ENCODE data around the gene EIF4EBP3. TPM values are rescaled to one million over a fixed set of nuclear protein-coding genes. Genes with fewer than 3 reads are reported as not detected.

The EIF4EBP3 gene
- total RNA-seq, 1 experiment from 2014 or later, result 7.7 TPM

DNA sequence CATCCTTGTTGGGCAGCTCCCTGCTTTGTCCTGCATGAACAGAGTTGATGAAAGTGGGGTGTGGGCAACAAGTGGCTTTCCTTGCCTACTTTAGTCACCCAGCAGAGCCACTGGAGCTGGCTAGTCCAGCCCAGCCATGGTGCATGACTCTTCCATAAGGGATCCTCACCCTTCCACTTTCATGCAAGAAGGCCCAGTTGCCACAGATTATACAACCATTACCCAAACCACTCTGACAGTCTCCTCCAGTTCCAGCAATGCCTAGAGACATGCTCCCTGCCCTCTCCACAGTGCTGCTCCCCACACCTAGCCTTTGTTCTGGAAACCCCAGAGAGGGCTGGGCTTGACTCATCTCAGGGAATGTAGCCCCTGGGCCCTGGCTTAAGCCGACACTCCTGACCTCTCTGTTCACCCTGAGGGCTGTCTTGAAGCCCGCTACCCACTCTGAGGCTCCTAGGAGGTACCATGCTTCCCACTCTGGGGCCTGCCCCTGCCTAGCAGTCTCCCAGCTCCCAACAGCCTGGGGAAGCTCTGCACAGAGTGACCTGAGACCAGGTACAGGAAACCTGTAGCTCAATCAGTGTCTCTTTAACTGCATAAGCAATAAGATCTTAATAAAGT, 21.1 kb downstream of the EIF4EBP3 start:
- H2BK12ac ChIP-seq (ENCODE audit: insufficient read length, low read depth, low read length), result no peak overlapping the region
- no peak overlapping the region for H2BK120ac ChIP-seq (ENCODE audit: low read depth, low read length, poor library complexity, severe bottlenecking)
- no peak for DNase-seq
- H3K14ac ChIP-seq (ENCODE audit: insufficient read depth, low read length), result no peak overlapping the region
- H2AK5ac ChIP-seq (ENCODE audit: insufficient read length, low read length), result no peak overlapping the region
- H3K56ac ChIP-seq (ENCODE audit: insufficient read length, low read depth, low read length), result no peak overlapping the region
- no peak overlapping the region for H4K5ac ChIP-seq (ENCODE audit: insufficient read length, low read depth, low read length)
- H3K9ac ChIP-seq (ENCODE audit: extremely low read depth, insufficient read length, low read length), result no peak overlapping the region
- no peaks in the 10 kb centered on the region for H3K79me2 ChIP-seq (ENCODE audit: insufficient read depth, low read length)
- no peak overlapping the region for H3K4ac ChIP-seq (ENCODE audit: low read depth, low read length)
- TF ChIP-seq, protein P1, sequence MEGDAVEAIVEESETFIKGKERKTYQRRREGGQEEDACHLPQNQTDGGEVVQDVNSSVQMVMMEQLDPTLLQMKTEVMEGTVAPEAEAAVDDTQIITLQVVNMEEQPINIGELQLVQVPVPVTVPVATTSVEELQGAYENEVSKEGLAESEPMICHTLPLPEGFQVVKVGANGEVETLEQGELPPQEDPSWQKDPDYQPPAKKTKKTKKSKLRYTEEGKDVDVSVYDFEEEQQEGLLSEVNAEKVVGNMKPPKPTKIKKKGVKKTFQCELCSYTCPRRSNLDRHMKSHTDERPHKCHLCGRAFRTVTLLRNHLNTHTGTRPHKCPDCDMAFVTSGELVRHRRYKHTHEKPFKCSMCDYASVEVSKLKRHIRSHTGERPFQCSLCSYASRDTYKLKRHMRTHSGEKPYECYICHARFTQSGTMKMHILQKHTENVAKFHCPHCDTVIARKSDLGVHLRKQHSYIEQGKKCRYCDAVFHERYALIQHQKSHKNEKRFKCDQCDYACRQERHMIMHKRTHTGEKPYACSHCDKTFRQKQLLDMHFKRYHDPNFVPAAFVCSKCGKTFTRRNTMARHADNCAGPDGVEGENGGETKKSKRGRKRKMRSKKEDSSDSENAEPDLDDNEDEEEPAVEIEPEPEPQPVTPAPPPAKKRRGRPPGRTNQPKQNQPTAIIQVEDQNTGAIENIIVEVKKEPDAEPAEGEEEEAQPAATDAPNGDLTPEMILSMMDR (conservative IDR thresholded peaks at IDR 0.05), result no peak
- H3K18ac ChIP-seq (ENCODE audit: insufficient read length, low read depth, low read length), result no peak overlapping the region
- no peak overlapping the region for H3T11ph ChIP-seq (ENCODE audit: low read length)
- no peaks in the 10 kb centered on the region for H3K27me3 ChIP-seq (ENCODE audit: insufficient read depth, low read length)
- no peak overlapping the region for H3K23ac ChIP-seq (ENCODE audit: insufficient read length, low read depth, low read length)
- no peaks in the 10 kb centered on the region for H4K20me1 ChIP-seq (ENCODE audit: control insufficient read depth, insufficient read depth, insufficient read length)
- H2BK20ac ChIP-seq (ENCODE audit: low read depth, low read length, poor library complexity, severe bottlenecking), result no peak overlapping the region
- peaks cover 3% of the 10 kb centered on the region; the same call in 1 of the 2 replicates for H3K4me1 ChIP-seq (ENCODE audit: insufficient read depth, low read length)
- H3K23me2 ChIP-seq (ENCODE audit: insufficient read length, low read depth, low read length, poor library complexity, severe bottlenecking), result peaks cover 10% of the 10 kb centered on the region
- H3K4me2 ChIP-seq (ENCODE audit: insufficient read depth, insufficient read length, low read length), result no peak overlapping the region
- Mint-ChIP-seq H3K9me3 (no peaks in the 10 kb centered on the region; a peak in 2 of 5 replicates), H3K36me3 (ENCODE audit: insufficient read depth in 1 of 3, low read depth in 3 of 3) (peaks cover 9 to 33% (median 22%) of the 10 kb centered on the region in 3 experiments), H3K4me3 (no peak overlapping the region), H3K4me1 (peaks cover 12 to 16% of the 10 kb centered on the region in 2 experiments), H3K27ac (peak overlapping the region in 1 of 3 experiments; percentile 49; a peak in 1 of 7 replicates), H3K27me3 (ENCODE audit: low read depth) (no peaks in the 10 kb centered on the region)
- no peak overlapping the region for H4K8ac ChIP-seq (replicated peaks; ENCODE audit: insufficient read length, low read depth, low read length)
- H2BK5ac ChIP-seq (ENCODE audit: insufficient read length, low read length), result no peak overlapping the region
- H3K9me3 ChIP-seq (ENCODE audit: control insufficient read depth, low read depth, low read length), result no peaks in the 10 kb centered on the region
- no peak overlapping the region for H3K27ac ChIP-seq (ENCODE audit: insufficient read length, low read depth, low read length)
- no CpG with 5 or more reads among the region's 2 CpGs for WGBS (ENCODE audit: extremely low coverage, insufficient read length, low lambda C conversion rate)
- H2BK15ac ChIP-seq (ENCODE audit: low read depth, low read length), result no peak overlapping the region
- no peak overlapping the region for H2AFZ ChIP-seq (ENCODE audit: low read length)
- no peaks in the 10 kb centered on the region for H3K79me1 ChIP-seq (ENCODE audit: insufficient read depth, low read depth, low read length, poor library complexity, severe bottlenecking)
- H4K91ac ChIP-seq (ENCODE audit: insufficient read length, low read depth, low read length), result no peak overlapping the region
